HG03378 (cell line): ENCODE measurements around the gene PXMP2.

ENCODE experiments used
- ATAC-seq: cut with Tn5 transposase; IDR thresholded peaks from one replicate; pipeline ENCODE4 v1.9.1; 2021; ENCODE audit warnings: mild to moderate bottlenecking, moderate library complexity; ENCODE audit not compliant: unreplicated experiment

The PXMP2 gene

DNA sequence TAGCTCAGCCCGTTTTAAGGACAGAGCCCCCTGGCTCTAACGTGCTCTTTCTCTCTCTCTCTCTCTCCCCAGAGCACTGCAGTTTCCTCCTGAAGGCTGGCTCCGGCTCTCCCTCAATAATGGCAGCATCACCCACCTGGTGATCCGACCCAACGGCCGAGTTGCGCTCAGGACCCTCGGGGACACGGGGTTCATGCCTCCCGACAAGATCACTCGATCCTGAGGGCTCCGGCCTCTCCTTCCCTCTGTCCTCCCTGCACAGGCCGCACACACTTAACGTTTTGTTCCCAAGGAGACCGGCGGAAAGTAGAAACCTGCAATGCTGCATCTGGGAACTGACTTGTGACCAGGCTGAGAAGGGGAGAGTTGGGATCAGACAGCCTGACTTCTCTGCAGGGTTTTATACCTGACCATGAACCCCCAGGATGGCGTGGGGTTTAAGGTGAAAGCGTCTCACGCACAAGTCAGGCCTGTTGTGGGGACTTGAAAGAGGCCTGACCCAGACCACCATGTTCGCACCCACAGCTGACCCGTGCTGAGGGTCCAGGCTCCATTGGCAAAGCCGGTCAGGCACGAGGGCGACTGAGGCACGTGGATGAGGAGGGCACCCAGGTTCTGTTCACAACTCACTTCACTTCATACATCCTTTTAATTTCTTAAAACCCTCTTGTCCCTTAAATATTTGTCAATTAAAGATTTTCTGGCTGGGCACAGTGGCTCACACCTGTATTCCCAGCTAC lies 33.4 kb downstream of the PXMP2 start:
- ATAC-seq = no peak

DNA sequence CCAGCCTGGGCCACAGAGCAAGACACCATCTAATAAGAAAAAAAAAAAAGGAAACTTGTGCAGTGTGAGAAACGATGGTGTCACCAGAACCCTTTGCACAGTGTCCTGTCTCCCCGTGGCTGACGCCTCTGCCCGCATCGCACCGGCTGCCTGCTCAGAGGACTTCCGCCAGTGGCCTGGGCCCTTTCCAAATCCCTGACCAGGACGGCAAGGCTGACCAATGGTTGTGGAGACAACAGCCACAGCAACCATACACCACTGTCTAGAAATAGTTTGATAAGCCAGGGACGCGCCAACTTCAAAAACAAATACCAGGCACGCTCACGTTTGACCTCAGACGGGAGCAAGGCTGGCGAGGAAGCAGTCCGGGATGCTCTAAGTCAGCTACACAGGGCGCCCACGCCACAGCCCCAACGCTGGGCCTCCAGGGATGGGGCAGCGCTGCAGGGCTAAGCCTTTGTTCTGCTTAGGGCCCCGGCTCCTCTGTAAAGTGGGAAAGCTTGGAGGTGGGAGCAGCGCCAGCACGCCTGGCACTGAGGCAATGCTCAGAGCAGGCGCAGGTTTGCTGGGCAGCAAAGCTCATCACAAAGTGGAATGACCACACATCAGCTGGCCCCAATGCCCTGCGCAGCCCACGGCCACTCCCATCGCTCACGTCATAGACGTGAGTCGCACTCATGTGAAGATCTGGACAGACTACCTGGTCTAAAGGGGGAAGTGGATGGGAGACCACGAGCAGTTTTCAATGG lies 35.8 kb downstream of the PXMP2 start:
- ATAC-seq = no peak

DNA sequence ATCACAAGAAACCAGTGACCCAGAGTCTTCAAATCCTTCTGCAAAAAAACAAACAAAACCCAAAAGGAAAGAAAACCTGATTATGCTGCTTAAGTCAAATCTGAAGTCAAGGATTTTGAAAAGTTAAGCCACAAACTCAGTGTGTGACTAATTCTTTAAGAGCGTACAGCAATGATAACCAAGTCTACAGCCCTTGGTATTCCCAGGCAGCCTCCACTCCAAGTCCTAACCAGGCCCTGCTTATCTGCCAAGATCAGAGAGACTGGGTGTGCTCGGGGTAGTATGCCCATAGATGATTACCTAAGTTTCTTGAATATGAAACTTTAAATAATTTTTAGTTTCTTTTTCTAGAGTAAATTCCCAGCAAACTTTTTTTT lies 36.4 kb downstream of the PXMP2 start:
- ATAC-seq = no peak

GRCh38 chr12:132724506-132725241 lies 37.3 kb downstream of the PXMP2 start:
- no peak for ATAC-seq

DNA sequence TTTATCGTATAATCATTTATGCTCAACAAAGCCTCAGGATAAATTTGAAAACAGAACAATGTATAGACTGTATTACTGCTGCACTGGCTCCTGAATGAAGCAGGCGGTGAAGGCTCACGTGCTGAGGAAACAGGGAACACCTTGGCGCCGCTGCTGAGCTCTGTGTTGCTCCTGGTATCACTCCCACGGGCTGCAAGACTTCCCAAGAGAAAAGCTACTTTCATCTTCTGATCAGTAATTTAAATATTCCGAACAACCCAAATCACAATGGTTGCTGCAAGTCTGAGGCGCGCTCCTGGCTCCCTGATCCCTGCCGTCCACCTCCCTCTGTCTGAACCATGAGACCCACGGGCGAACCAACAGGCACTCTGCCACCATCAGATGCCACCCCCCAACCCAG lies 39.0 kb downstream of the PXMP2 start:
- no peak for ATAC-seq

DNA sequence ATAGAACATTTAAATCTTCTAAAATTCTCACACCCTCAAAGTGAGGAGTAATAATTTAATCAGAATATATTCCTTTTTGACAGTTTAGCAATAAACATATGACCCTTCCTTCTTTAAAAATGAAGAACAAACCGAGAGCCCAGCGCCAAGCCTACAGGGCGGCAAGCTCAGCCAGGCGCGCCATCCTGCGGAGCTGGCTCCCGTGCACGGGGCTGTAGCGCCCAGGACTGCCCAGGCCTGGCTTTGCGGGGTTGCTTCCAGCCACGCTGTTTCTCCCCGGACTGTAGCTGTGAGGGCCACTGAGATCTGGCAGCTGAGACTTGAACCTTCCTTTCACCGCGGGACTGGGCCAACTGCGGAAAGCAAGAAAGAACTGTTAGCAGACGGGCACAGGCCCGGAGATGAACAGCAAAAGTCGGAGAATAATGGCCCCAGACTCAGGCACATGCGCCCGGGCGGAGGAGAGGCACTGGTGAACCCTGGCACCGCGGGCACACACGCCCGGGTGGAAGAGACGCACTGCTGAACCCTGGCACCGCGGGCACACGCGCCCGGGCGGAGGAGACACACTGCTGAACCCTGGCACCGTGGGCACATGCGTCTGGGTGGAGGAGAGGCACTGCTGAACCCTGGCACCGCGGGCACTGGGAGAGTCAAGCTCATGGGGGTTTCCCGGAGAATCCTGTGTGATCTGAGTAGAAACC lies 39.9 kb downstream of the PXMP2 start:
- ATAC-seq = no peak

GRCh38 chr12:132728502-132728901 lies 41.1 kb downstream of the PXMP2 start:
- no peak for ATAC-seq

GRCh38 chr12:132729541-132730320 lies 42.3 kb downstream of the PXMP2 start:
- ATAC-seq = no peak

DNA sequence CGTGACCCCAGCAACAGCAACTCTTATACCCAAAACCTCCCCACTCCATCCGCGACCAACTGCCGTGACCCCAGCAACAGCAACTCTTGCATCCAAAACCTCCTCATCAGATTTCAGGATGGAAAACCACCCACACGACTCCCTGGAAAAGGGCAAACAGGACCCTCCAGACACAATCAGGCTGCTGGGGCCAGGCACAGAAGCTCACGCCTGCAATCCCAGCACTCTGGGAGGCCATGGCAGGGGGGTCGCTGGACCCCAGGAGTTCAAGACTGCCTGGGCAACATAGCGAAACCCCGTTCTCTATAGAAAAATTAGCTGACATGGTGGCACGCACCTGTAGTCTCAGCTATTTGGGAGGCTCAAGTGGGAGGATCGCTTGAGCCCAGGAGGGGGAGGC lies 43.0 kb downstream of the PXMP2 start:
- no peak for ATAC-seq

DNA sequence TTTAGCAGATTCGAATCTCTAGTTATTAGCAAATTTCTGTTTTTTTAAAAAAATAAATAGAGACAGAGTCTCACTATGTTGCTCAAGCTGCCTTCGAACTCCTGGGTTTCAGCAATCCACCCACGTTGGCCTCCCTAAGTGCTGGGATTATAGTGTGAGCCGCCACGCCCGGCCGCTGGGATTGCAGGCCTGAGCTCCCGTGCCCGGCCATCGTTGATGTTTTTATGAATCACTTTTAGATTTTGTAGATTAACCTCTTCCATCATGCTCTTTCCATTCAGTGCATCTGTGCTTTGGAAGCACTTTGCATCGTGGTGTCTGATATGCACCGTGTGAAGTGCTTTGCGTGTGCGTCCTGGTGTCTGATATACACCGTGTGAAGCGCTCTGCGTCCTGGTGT lies 44.2 kb downstream of the PXMP2 start:
- ATAC-seq = no peak

DNA sequence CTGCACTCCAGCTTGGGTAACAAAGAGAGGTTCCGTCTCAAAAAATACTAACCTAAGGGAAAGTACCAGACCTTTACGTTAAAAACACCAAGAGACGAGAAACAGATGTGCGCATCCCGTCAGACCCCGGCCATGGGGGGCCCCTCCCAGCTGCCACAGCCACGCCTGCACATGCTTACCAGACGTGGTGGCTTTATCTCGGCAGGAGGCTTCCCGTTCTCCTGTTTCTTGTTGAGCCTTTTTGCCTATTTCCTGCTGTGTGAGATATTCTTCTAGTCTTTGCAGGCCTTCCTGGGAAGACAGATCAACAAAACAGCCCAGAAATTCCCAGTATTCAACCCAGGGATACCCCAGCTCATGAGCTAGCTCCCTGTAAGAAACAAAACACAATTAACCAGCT lies 46.8 kb downstream of the PXMP2 start:
- no peak for ATAC-seq

GRCh38 chr12:132735496-132735895 lies 48.1 kb downstream of the PXMP2 start:
- no peak for ATAC-seq

DNA sequence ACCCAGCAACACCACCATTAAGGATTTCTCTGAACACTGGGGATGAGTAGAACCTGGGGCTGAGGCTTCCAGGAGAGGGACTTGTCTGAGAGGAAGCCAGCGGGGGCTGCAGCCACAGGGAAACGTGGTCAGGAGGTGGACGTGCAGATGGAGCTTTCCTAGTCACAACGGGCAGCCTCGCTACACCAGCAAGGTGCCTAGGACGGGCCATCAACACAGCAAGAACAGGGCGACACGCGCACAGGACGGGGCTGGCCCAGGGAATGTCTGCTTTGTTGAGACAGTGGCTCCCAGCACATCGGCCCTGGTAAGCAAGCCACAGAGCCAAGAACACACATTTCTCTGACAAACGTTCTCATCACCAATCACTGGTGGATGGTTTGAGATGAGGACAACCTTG lies 49.0 kb downstream of the PXMP2 start:
- no peak for ATAC-seq

DNA sequence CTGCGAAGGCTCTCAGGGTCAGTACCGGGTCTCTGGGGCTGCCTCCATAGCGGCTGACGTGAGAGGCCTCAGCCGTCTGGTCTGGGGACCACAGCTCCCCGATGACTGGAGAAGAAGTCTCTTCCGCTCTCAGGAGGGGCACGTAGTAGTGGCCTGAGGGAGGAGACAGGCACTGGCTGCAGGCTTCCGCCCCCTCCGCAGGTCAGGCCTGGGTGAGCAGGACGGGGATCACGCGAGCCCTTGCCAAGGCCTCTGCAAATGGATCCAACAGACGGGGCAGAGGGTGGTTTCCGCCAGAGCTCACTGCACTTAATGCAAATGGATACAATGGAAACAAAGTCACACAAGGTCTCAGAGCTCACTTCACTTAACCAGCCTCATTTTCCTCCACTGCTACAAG lies 49.5 kb downstream of the PXMP2 start:
- ATAC-seq = no peak

DNA sequence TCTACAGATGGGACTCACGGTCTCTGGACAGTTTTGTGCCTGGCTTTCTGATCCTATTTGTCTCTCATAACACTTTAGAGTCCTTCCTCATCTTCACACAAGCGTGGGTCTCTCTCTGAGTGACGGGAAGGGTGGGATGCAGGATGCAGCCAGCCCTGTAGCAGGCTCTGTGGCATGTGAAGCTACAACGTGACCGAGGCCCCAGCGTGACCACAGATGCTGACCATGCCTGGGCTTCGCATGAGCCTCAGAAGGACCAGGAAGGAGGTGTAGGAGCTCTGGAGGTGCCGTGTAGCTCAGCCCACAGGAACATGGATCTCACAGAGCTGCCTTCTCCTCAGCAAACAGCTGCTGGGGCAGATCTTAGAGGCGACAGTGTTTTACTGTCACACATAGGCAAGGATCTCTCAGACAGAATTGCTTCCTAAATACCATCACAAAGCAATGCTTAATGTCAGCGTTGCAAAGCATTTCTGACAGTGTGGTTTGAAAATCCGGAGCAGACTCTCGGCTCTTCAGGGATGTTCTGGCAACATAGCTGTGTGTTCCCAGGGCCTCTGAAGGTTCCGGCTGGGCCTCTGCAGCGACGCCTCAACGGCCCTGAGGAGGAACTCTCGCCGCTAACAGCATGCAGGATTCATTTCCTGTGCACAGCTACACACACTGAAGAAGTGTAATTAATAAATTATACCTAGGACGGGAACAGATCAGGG lies 52.4 kb downstream of the PXMP2 start:
- no peak for ATAC-seq

DNA sequence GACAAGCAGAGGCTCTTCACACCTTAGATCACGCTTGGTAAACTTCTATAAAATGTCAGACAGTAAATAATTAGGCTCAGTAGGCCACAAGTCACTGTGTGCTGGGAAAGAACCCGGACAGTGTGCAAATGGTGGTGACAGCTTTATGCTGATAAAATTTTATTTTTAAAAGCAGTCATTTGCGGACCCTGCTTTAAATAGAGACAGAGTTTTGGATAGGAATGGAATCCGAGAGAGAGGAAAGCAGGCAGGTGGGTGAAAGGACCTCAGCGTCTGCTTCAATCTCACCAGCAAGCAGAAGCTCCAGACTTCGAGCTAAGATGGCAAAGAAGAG lies 52.9 kb downstream of the PXMP2 start:
- no peak for ATAC-seq

DNA sequence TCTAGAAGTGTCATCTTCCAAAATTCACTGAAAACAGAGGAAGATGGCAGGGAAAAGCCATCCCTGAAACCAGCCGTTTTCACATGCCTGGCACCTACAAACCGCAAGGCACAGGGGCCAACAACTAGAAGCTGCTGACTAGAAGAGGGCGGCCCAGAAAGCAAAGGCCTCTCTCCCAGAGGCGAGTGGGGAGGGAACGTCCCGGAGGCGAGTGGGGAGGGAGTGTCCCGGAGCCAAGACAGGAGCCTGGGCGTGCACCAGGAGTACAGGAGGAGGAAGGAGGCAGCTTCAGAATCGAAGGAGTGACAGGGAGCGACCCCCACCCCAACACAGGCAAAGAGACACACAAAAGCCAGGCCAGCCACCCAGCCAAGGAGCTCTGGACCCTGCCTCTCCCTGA lies 53.3 kb downstream of the PXMP2 start:
- ATAC-seq = no peak

- ATAC-seq = no peak
Measured at GRCh38 chr12:132741620-132742019, 54.2 kb downstream of the PXMP2 start.

DNA sequence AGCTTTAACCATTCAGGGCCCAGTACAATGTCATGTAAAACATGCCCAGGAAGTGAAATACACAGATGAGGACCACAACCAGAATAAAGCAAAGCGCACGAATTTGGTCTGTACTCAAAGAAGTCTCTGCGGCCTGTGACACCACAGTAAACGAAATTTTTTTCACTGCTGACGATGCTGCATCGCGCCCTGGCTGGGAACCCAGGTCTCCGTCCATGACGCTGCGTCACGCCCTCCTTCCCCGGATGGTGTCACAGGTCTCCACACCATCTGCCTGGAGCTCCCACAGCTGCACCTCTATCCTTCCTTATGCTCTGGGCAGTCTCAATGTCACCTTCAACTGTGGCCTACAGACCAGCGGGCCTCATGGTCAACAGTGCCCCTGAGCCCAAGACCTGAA lies 56.4 kb downstream of the PXMP2 start:
- ATAC-seq = no peak

DNA sequence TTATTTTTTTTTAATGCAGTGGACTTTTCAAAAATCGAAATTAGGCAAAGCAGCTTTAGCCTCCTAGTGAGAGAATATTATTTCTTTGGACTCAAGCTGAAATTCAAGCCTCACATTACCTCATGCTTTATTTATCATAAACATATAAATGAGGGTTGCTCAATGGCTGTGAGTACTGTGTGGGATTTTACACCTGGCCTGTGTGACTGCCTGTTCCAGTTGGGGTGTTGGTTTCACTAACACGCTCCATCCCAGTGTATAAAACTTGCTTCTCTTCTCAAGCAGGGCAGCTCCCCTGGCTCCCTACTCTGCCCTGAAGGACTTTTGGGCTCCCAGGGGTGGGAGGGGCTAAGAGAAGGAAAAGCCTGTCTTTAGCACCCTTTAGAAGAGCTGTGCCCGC lies 59.2 kb downstream of the PXMP2 start:
- no peak for ATAC-seq
